Muscle of arm (tissue), 12 donors: ENCODE results near the gene E2F4. TPM values are rescaled to one million over a fixed set of nuclear protein-coding genes. Genes with fewer than 3 reads are reported as not detected.

Source experiments
- DNase-seq: peaks from one replicate; pipeline ENCODE4 v3.0.0-alpha.2; 2013
- polyA plus RNA-seq, 12 donors: library from polyadenylated mRNA; unstranded; fragments of 120-200 nt; gene quantifications; one replicate each; pipeline ENCODE4 v1.2.1, GENCODE V29; 2013; ENCODE audit not compliant: insufficient read length in 12 of 12

The E2F4 gene
- polyA plus RNA-seq, 12 donors = 29.4 to 85.1 (median 41.0) TPM; not detected in 1

- DNase-seq = no peak
Observed at GRCh38 chr16:67207249-67208091, 15.5 kb downstream of the E2F4 start.

- no peak for DNase-seq
Observed at GRCh38 chr16:67208154-67208896, 16.4 kb downstream of the E2F4 start.

GRCh38 chr16:67209565-67209964, 17.6 kb downstream of the E2F4 start:
- DNase-seq = no peak

GRCh38 chr16:67210069-67210937, 18.3 kb downstream of the E2F4 start:
- DNase-seq = no peak

- DNase-seq = no peak
Observed at GRCh38 chr16:67211674-67212073, 19.7 kb downstream of the E2F4 start.

- no peak for DNase-seq
Observed at GRCh38 chr16:67212766-67213165, 20.8 kb downstream of the E2F4 start.

GRCh38 chr16:67213197-67214019, 21.5 kb downstream of the E2F4 start:
- no peak for DNase-seq

GRCh38 chr16:67215706-67216105, 23.8 kb downstream of the E2F4 start:
- no peak for DNase-seq

- no peak for DNase-seq
Observed at GRCh38 chr16:67216612-67217490, 24.9 kb downstream of the E2F4 start.

GRCh38 chr16:67223992-67224391, 32.0 kb downstream of the E2F4 start:
- DNase-seq = no peak

- DNase-seq = no peak
Observed at GRCh38 chr16:67226295-67226803, 34.4 kb downstream of the E2F4 start.

GRCh38 chr16:67226804-67227566, 35.0 kb downstream of the E2F4 start, which contains the start of gene TMEM208:
TMEM208 (plus strand) TSS chr16:67227130; CDS start chr16:67227219, 89 bp downstream.
- peak; percentile 99 for DNase-seq

- DNase-seq = no peak
Observed at GRCh38 chr16:67227567-67227921, 35.6 kb downstream of the E2F4 start.

- DNase-seq = no peak
Observed at GRCh38 chr16:67228034-67228785, 36.3 kb downstream of the E2F4 start.

GRCh38 chr16:67228905-67229304, 37.0 kb downstream of the E2F4 start:
- DNase-seq = no peak

- no peak for DNase-seq
Observed at GRCh38 chr16:67229906-67230808, 38.2 kb downstream of the E2F4 start.
